Jurkat, Clone E6-1 (cell line): ENCODE measurements around the gene MLLT1.

Source experiments
- DNase-seq: peaks from one replicate; pipeline ENCODE4 v3.0.0-alpha.2; 2011; ENCODE audit warnings: low read depth, low spot score
- H3K4me3 ChIP-seq: 2 replicates; pipeline ENCODE4 v1.5.1; 2011; ENCODE audit warnings: mild to moderate bottlenecking, low read length, control low read depth, moderate library complexity

Gene MLLT1

GRCh38 chr19:6262519-6262918, 17.3 kb downstream of the MLLT1 start:
- no peak for DNase-seq
- H3K4me3 ChIP-seq: no peak overlapping the region

GRCh38 chr19:6261883-6262282, 17.9 kb downstream of the MLLT1 start:
- H3K4me3 ChIP-seq: no peak overlapping the region
- no peak for DNase-seq

- no peak overlapping the region for H3K4me3 ChIP-seq
- no peak for DNase-seq
These were observed 18.7 kb downstream of the MLLT1 start for GRCh38 chr19:6260912-6261650.

- H3K4me3 ChIP-seq: no peak overlapping the region
- no peak for DNase-seq
These were observed 19.4 kb downstream of the MLLT1 start for GRCh38 chr19:6260376-6260775.

- no peak overlapping the region for H3K4me3 ChIP-seq
- no peak for DNase-seq
These were observed 20.4 kb downstream of the MLLT1 start for GRCh38 chr19:6259312-6259861.

GRCh38 chr19:6258812-6259311, 20.9 kb downstream of the MLLT1 start:
- H3K4me3 ChIP-seq: no peak overlapping the region
- DNase-seq: no peak

- H3K4me3 ChIP-seq: no peak overlapping the region
- DNase-seq: no peak
These were observed 25.6 kb downstream of the MLLT1 start for GRCh38 chr19:6253954-6254733.

- H3K4me3 ChIP-seq: no peak overlapping the region
- DNase-seq: no peak
These were observed 27.7 kb downstream of the MLLT1 start for GRCh38 chr19:6252066-6252465.

GRCh38 chr19:6250909-6251308, 28.9 kb downstream of the MLLT1 start:
- no peak for DNase-seq

GRCh38 chr19:6250024-6250615, 29.7 kb downstream of the MLLT1 start:
- DNase-seq: no peak
- H3K4me3 ChIP-seq: no peak overlapping the region

More at GRCh38 chr19:6250909-6251308, 28.9 kb downstream of the MLLT1 start:
- H3K4me3 ChIP-seq: no peak overlapping the region

GRCh38 chr19:6249296-6249695, 30.5 kb downstream of the MLLT1 start:
- H3K4me3 ChIP-seq: no peak overlapping the region
- no peak for DNase-seq

- DNase-seq: no peak
- H3K4me3 ChIP-seq: no peak overlapping the region
These were observed 30.9 kb downstream of the MLLT1 start for GRCh38 chr19:6248844-6249243.

GRCh38 chr19:6248341-6248740, 31.4 kb downstream of the MLLT1 start:
- H3K4me3 ChIP-seq: no peak overlapping the region
- DNase-seq: no peak

GRCh38 chr19:6247007-6247288, 32.8 kb downstream of the MLLT1 start:
- no peak for DNase-seq
- H3K4me3 ChIP-seq: no peak overlapping the region

GRCh38 chr19:6246174-6247006, 33.4 kb downstream of the MLLT1 start:
- no peak for DNase-seq
- H3K4me3 ChIP-seq: no peak overlapping the region

GRCh38 chr19:6242677-6243076, 37.1 kb downstream of the MLLT1 start:
- H3K4me3 ChIP-seq: no peak overlapping the region
- DNase-seq: no peak

- no peak for DNase-seq
- no peak overlapping the region for H3K4me3 ChIP-seq
These were observed 37.9 kb downstream of the MLLT1 start for GRCh38 chr19:6241680-6242377.

GRCh38 chr19:6241056-6241455, 38.7 kb downstream of the MLLT1 start:
- no peak overlapping the region for H3K4me3 ChIP-seq
- DNase-seq: no peak
